Raji (cell line): Measurements from ENCODE around the gene ARL6IP4.
A peak's percentile ranks its signal among the peaks of the same experiment; 100 is the strongest.

ENCODE experiments used
- POLR2A ChIP-seq: IDR thresholded peaks from 2 replicates; pipeline ENCODE4 v1.6.1; 2011; ENCODE audit warnings: low read depth, low read length, control low read depth; ENCODE audit not compliant: insufficient read depth

The ARL6IP4 gene

DNA sequence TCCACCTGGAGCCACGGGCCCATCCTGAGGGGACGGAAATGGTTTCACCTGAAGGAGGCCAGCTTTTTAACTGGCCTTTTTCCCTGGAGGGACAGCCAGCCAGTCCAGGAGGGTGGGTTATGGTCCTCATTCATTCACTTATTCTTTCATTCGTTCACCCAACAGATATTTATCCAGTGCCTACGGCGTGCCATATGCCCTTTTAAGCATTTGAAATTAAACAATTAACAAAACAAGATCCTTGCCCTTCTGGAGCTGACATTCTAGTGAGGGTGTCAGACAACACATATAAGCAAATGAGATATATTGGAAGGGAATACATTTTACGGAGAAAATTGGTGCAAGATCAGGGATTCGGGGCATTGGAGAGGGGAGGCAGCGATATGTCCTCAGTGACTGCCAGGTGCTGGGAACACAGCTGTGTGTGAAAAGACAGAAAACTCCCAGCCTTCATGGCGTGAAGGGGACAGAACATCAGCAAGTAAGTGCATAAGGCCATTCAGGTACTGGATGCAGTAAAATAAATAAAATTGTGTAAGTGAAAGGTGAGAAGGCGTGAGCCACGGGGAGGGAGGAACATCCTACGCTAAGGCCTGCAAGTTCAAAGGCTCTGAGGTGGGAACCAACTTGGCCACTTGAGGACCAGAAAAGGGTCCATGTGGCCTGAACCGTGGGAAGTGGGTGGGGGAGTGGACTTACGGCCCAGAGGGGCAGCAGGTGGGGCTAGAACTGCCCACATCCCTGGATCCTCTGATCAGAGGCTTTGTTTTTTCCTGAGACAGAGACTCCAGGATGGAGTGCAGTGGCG is 13.5 kb upstream of the ARL6IP4 start:
- TF ChIP-seq POLR2A: no peak

DNA sequence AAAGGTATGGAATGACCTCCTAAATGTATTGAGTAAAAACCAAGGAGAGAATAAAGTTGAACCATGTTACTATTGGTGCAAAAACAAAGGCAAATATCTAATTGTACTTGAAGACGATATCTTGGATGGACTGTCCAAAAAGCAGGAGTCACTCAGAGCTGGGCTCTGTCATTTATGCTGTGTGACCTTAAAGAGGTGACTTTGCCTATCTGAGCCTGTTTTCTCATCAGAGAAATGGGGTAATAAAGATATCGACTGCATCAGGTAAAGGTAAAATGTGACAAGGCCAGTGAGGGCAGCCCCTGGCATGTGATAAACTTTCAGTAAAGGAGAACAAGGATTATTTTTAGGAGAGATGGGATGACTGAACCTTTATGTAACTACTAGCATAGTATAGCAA is 12.4 kb upstream of the ARL6IP4 start:
- TF ChIP-seq POLR2A: no peak

DNA sequence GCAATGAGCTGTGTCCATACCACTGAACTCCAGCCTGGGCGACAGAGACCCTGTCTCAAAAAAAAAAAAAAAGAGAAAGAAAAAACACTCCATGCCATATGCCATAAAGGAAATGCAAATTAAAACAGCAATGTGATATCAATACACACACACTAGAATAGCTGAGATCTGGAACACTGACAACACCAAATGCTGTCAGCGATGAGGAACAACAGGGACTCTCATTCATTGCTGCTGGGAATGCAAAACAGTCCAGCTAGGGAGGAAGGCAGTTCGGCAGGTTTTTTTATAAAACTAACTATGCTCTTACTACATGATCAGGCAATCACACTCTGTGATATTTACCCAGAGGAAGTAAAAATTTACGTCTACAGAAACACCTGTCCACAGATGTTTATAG is 10.8 kb upstream of the ARL6IP4 start:
- no peak for TF ChIP-seq POLR2A

DNA sequence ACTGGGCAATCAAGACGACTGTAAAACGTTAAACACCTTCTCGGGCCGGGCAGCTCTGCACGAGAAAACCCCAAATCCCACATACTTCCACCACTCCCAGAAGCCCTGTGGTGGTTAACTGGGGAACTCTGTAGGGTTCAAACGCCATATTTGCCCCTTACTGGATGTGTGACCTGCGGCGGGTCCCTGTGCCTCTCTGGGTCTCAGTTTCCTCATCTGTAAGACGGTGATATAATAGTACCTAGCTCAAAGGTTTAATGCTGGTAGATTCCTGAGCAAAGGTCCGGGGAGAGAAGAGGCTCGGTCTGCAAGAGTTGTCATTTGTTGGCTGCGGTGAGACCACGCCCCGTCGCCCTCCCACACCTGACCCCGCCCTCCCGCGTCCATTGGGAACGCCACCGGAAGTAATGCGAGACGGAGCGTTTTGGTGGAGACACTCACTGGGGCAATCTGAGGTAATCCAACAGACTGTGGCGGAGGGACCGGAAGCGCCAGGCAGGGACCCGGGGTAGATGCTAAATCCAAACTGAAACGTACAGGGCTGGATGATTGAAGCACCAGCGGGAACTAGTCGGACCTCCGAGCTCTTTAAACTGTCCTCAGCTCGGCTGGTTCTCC is 6.1 kb upstream of the ARL6IP4 start:
- TF ChIP-seq POLR2A: peak; percentile 74

DNA sequence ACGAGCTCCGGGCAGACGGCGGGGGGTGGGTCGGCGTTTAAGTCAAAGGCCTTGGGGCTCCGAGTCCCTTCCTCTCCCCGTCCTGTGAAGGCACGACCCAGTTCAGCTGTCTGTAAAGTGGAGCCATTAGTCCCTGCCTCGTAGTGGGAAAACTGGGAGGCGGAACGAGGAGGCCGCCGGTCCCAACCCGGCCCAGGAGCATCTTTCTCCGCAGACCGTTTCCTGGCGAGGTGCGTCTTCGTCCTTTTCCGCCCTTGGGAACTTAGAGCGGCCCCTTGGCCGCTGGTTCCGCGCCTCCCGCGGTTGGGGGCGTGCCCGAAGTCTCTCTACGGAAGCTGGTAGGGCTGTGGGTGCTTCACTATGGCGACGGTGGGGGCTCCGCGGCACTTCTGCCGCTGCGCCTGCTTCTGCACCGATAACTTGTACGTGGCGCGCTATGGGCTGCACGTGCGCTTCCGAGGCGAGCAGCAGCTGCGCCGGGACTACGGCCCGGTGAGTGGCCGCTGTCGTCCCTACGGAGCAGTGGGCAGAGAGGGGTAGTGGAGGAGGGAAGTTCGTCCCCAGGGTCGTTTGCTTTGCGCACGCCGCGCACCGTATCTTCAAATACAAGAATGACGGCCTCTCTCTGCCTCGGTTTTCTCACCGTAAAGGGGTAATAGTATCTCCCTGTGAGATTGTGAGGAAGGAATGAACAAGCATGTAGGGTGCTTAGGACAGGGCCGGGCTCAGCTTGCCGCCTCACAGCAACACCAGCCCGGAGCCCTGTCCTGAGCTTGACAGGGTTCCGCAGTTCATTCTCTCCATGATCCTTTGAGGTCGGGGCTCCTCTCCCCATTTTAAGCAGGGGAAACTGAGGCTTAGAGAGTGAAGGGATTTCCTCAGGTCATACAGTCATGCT is 5.3 kb upstream of the ARL6IP4 start, which contains the start of gene OGFOD2:
Gene OGFOD2, plus strand, starts transcription at position 353 of the 898 bp plus-strand sequence. Its CDS starts 8 bp downstream, at position 361.
- peak; percentile 88 for TF ChIP-seq POLR2A

DNA sequence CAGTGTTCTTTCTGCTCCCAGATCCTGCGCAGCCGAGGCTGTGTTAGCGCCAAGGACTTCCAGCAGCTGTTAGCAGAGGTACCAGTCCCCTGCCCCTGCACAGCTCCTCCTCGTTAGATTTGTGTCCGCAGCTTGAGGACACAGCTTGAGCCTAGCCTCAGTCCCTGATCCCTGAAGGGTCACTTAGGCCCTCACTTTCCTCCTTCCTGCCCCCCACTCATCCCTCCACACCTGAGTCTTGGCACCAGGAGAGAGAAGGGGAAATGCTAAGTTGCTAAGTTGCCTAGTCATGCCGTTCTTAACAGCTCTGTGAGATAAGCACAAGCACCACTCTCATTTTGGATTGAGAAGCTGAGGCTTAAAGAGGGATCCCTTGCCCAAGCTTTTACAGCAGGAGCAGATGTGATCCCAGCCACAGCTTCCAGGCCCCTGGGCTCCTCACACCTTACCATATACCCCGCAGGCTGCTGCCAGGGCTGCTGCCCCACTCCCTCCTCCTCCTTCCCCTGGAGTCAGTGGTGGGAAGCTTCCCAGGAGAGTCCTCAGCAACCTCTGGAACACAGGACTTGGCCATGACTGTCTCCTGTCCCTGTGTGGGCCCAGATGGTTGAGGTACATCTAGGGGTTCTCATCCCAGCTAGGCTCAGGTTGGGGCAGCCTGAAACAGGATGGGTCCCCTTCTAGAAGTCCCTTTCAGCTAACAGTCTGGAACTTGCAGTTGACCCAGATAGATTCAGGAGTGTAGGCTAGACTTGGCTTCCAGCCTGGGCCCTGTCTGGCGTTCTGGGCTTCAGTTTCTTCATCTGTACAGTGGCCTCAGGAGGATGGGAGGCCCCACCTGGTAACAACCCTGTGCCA is 4.5 kb upstream of the ARL6IP4 start:
- no peak for TF ChIP-seq POLR2A

DNA sequence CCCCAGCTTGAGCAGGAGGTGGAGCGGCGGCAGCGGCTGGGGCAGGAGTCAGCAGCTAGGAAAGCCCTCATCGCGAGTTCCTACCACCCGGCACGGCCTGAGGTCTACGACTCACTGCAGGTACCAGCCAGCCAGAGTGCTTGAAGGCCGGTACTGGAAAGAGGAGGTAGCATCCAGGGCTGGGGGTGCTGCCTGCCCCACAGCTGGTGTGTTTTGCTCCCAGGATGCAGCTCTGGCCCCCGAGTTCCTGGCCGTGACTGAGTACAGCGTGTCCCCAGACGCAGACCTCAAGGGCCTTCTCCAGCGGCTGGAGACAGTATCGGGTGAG is 3.9 kb upstream of the ARL6IP4 start:
- TF ChIP-seq POLR2A: no peak

DNA sequence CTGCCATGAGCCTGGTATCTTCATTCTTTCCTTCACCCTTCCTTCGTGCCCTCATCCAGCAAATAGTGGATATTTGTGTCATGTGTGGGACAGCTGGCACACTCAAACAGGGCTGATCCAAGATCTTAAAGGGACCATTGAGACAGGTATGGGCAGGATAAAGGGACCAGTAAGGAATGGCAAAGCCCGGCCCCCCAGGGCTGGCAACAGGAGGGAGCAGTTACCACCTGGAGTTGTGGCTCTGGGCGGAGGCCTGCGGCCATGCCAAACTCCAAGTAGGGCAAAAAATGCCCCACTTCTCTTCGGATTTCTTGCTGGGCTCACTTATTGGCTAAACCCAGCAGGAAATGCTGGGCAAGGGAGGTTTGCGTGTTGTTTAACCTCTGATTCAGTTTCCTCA is 3.3 kb upstream of the ARL6IP4 start:
- no peak for TF ChIP-seq POLR2A

DNA sequence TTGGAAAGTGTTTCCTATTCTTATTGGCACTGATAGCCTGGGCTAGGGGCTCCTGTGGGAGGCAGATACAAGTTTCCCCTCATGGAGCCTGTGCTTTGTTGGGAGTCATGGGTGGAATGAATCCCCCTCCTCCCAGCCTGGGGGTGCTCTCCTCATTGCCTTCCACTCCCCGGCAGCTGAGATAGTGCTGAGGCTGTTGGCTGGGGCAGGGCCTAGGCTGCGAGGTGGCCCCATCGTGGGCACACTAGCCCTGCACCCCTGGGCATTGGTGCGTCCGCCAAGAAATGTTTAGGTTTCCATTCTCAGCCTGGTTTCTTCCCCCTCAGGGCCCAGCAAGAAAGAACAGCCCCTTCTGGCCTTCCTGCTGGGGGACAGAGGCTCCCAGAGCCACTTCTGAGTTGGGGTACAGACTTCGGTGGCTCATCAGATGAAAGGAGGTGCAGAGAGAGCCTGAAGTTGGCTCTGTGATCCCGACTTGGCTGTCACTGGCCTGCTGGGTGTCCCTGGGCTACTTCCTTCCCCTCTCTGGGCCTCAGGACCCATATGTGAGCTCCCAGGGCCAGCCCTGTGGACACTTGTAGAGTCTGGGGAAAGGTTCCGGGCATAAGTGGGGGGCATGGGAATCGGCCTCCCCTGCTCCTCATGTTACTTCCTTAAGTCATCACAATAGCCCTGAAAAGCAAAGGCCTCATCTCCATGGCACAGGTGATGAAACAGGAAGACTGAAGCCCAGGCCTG is 2.7 kb upstream of the ARL6IP4 start:
- no peak for TF ChIP-seq POLR2A

DNA sequence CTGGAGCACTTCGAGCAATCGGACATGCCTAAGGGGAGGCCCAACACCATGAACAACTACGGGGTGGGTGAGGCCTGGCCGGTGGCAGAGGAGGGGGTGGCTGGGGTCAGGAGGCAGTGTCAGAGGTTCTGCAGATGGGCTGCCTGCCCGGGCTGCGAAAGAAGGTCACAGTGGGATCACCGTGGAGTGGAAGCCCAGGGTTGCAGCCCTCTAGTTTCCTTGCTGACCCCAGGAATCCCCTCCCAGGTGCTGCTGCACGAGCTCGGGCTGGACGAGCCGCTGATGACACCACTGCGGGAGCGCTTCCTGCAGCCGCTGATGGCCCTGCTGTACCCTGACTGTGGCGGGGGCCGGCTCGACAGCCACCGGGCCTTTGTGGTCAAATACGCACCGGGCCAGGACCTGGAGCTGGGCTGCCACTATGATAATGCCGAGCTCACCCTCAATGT is 1.9 kb upstream of the ARL6IP4 start:
- TF ChIP-seq POLR2A: no peak

DNA sequence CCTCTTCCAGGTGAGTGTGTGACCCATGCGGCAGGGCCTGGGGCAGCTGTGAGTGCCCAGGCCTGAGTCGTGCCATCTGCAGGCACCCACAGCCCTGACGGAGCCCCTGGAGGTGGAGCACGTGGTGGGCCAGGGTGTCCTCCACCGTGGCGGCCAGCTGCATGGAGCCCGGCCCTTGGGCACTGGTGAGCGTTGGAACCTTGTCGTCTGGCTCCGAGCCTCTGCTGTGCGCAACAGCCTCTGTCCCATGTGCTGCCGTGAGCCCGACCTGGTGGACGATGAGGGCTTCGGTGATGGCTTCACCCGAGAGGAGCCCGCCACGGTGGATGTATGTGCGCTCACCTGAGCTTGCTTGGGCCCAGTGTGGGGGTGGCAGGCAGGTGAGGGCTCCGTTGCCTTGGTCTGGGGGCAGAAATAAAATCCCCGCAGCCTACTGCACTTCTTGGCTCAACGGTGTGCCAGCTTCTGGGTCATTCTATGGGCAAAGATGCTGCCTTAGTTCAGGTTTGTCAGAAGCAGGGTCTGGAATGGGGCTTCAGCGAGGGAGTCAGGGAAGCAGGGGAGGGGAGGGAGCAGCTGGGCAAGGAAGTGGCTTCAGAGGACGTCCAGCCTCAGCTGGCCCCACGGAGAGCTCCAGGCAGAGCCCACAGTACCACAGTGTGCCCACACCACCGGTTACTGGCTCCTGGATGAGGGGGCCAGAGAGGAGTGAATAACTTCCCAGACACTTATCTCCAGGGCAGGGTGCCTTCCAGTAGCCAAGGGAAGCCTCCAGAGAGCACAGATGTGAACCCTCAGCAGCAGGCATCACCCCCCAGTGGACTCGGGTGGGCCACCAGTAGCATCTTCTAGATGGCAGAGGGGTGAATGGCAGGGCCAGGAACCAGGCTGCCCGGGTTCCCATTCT is 1.2 kb upstream of the ARL6IP4 start:
- TF ChIP-seq POLR2A: no peak

DNA sequence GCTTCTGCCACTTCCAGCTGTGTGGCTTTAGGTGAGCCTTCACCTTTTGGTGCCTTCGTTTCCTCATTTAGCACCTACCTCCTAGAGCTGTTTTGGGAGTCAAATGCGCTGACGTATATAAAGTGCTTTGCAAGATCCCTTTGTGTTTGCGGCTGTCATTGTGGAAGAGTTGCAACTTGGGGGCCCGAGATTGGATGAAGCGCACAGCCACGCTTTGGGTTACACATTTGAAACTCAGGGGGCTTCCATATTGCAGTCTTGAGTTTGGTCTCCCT is 636 bp upstream of the ARL6IP4 start:
- TF ChIP-seq POLR2A: no peak

DNA sequence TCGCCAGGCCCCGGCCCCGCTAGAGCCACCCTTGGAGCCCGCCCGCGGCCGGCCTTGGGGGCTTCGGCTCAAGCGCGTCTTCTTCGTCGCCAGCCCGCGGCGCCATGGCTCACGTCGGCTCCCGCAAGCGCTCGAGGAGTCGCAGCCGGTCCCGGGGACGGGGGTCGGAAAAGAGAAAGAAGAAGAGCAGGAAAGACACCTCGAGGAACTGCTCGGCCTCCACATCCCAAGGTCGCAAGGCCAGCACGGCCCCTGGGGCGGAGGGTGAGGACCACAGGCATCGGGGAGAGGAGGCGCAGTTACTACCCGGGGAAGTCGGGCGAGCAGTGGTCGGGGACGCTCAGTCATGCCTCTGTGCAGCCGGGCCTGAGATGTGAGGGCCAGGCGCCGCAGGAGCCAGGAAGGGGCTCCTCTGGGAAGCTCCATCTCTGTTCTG is 573 bp downstream of the ARL6IP4 start:
- no peak for TF ChIP-seq POLR2A
